CD4-positive, alpha-beta memory T cell (primary cell): Measurements from ENCODE around the gene CPLX3. TPM values are rescaled to one million over a fixed set of nuclear protein-coding genes. Genes with fewer than 3 reads are reported as not detected.

ENCODE experiments used
- CTCF ChIA-PET: fragments of 350-600 bp; sonication (Branson Sonifier 250); formaldehyde crosslinking; loops from one replicate; lab custom pipeline; 2021; ENCODE audit warnings: inconsistent platforms; ENCODE audit not compliant: partially characterized antibody; lab: Charles Lee
- POLR2A ChIA-PET: fragments of 350-600 bp; sonication (Branson Sonifier 250); formaldehyde crosslinking; loops from one replicate; lab custom pipeline; 2021; ENCODE audit not compliant: partially characterized antibody; lab: Charles Lee
- DNase-seq, 5 donors: peaks; one replicate each; pipeline versions ENCODE4 v3.0.0 to v3.0.0-alpha.2; 2020 to 2022; ENCODE audit warnings: mixed read lengths in 1 of 5
- H3K27ac ChIP-seq: one replicate; pipeline ENCODE4 v1.7.0; 2013; ENCODE audit warnings: low read depth, low read length
- H3K27me3 ChIP-seq: 2 replicates; pipeline ENCODE4 v1.7.0; 2013; ENCODE audit warnings: mild to moderate bottlenecking, low read length, moderate library complexity; ENCODE audit not compliant: insufficient read depth
- H3K36me3 ChIP-seq: 2 replicates; pipeline ENCODE4 v1.7.0; 2013; ENCODE audit warnings: mild to moderate bottlenecking, low read length, moderate library complexity; ENCODE audit not compliant: insufficient read depth
- H3K4me1 ChIP-seq: 2 replicates; pipeline ENCODE4 v1.7.0; 2013; ENCODE audit warnings: mild to moderate bottlenecking, low read length, moderate library complexity; ENCODE audit not compliant: insufficient read depth
- H3K4me3 ChIP-seq, 2 donors: one replicate each; pipeline ENCODE4 v1.7.0; 2013; ENCODE audit warnings: low read length in 2 of 2, mild to moderate bottlenecking in 1 of 2
- H3K9me3 ChIP-seq, 2 donors: one replicate each; pipeline ENCODE4 v1.7.0; 2013; ENCODE audit warnings: low read length in 2 of 2, control low read depth in 1 of 2; ENCODE audit not compliant: control insufficient read depth in 1 of 2
- H3K27ac Mint-ChIP-seq, 7 donors: one replicate each; pipeline ENCODE4 v1.8.0; 2020 to 2021; ENCODE audit warnings: mixed read lengths in 7 of 7, mild to moderate bottlenecking in 6 of 7, inconsistent platforms in 3 of 7, moderate library complexity in 3 of 7
- H3K27me3 Mint-ChIP-seq, 2 donors: one replicate each; pipeline ENCODE4 v1.8.0; 2020 to 2021; ENCODE audit warnings: mixed read lengths in 2 of 2
- H3K36me3 Mint-ChIP-seq, 2 donors: one replicate each; pipeline ENCODE4 v1.8.0; 2020 to 2021; ENCODE audit warnings: mixed read lengths in 2 of 2, inconsistent platforms in 1 of 2, mild to moderate bottlenecking in 1 of 2
- H3K4me1 Mint-ChIP-seq, 4 donors: one replicate each; pipeline ENCODE4 v1.8.0; 2020 to 2021; ENCODE audit warnings: mixed read lengths in 4 of 4, mild to moderate bottlenecking in 1 of 4
- H3K4me3 Mint-ChIP-seq, 8 donors: one replicate each; pipeline ENCODE4 v1.8.0; 2020 to 2021; ENCODE audit warnings: mixed read lengths in 8 of 8, mild to moderate bottlenecking in 7 of 8, moderate library complexity in 6 of 8, inconsistent platforms in 3 of 8
- H3K9me3 Mint-ChIP-seq, 8 donors: one replicate each; pipeline ENCODE4 v1.8.0; 2020 to 2021; ENCODE audit warnings: mixed read lengths in 8 of 8, mild to moderate bottlenecking in 5 of 8, inconsistent platforms in 3 of 8, moderate library complexity in 1 of 8
- intact Hi-C: fragments of 100-400 bp; cut with micrococcal nuclease; formaldehyde crosslinking; loops from one replicate; pipeline ENCODE4 v1.15.1; 2023
- polyA plus RNA-seq, 2 donors: library from polyadenylated mRNA; unstranded; fragments of 300-500 nt; fragmentation: Illumina TruSeq; gene quantifications; one replicate each; pipeline ENCODE4 v1.2.3, GENCODE V29; 2021
- total RNA-seq, 2 experiments: library from RNA; stranded (reverse); gene quantifications; one replicate each; pipeline ENCODE4 v1.2.3, GENCODE V29; 2021

The CPLX3 gene
- total and polyA plus RNA-seq, 4 experiments from 2014 or later = not detected

DNA sequence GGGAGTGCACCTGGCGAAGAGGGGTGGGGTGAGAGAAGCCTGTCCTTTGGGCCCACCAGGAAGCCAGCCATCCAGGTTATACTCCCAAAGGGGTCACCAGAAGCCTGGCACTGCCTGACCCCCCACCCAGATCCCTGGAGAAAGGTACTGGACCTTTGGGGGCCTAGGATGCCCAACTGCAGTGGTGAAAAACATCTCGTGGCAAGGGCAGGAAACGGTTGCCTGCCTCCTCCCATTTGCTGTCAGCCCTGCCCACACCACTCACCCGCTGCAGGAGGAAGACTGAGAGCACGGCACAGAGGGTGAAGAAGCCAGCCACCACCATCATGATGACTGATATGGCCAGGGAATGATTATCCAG lies 18.8 kb downstream of the CPLX3 start:
- H3K4me3 Mint-ChIP-seq = peak overlapping the region; percentile 67 to 92 (median 76)
- H3K4me1 Mint-ChIP-seq = peaks cover 37 to 57% (median 46%) of the 10 kb centered on the region in 4 donors
- H3K36me3 Mint-ChIP-seq = peaks cover 23 to 47% of the 10 kb centered on the region in 2 donors
- peak overlapping the region; percentile 72 to 95 (median 91) for H3K27ac Mint-ChIP-seq
- H3K27me3 ChIP-seq = no peaks in the 10 kb centered on the region
- POLR2A ChIA-PET = interaction anchor here (0.6 to 7.9 kb wide), 14 partner anchors 9 to 230 kb away, joined by 3 to 106 read pairs (median 13); partner anchors contain the start of genes CLK3, COX5A, CSK and FAM219B
- peak overlapping the region in 1 of 2 donors; percentile 49 for H3K4me3 ChIP-seq
- H3K27me3 Mint-ChIP-seq = no peaks in the 10 kb centered on the region
- intact Hi-C loops = loop anchor here (1.0 kb wide), 3 partner anchors 28 to 61 kb away; partner anchors contain the start of genes FAM219B and SCAMP2
- H3K36me3 ChIP-seq = peaks cover 26% of the 10 kb centered on the region
- CTCF ChIA-PET = interaction anchor here (0.6 to 7.3 kb wide), 20 partner anchors 9 to 303 kb away, joined by 3 to 136 read pairs (median 4); partner anchors contain the start of genes COX5A and FAM219B
- no peaks in the 10 kb centered on the region for H3K9me3 Mint-ChIP-seq
- H3K4me1 ChIP-seq = peaks cover 52% of the 10 kb centered on the region
- H3K27ac ChIP-seq = peak overlapping the region; percentile 77
- peak; percentile 51 to 68 (median 56) for DNase-seq
- no peaks in the 10 kb centered on the region for H3K9me3 ChIP-seq

DNA sequence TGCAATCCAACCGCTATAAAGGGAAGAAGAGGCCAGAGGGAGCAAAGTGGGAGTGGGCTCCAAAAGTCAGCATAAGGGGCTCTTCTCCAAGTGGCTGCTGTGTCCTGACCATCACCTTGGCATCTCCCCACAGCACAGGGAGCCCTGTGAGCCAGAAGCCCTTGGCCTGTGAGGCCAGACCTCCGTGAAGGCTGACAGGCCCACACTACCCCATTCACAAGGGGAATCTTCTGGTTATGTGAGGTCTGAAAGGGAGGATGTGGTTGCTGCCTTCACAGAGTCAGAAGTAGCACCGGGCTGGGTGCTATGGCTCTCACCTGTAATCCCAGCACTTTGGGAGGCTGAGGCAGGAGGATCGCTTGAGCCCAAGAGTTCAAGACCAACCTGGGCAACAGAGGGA lies 19.2 kb downstream of the CPLX3 start:
- Mint-ChIP-seq H3K36me3 (peaks cover 23 to 49% of the 10 kb centered on the region in 2 donors), H3K4me1 (peaks cover 37 to 57% (median 46%) of the 10 kb centered on the region in 4 donors), H3K4me3 (peak overlapping the region; percentile 26 to 92 (median 76)), H3K27me3 (no peaks in the 10 kb centered on the region), H3K27ac (peak overlapping the region; percentile 72 to 95 (median 91)), H3K9me3 (no peaks in the 10 kb centered on the region)
- no peaks in the 10 kb centered on the region for H3K9me3 ChIP-seq
- peaks cover 52% of the 10 kb centered on the region for H3K4me1 ChIP-seq
- CTCF ChIA-PET = interaction anchor here (0.9 to 7.3 kb wide), 9 partner anchors 13 to 109 kb away, joined by 3 to 136 read pairs (median 10); partner anchors contain the start of gene FAM219B
- peak overlapping the region; percentile 77 for H3K27ac ChIP-seq
- DNase-seq = peak in 2 of 5 donors; percentile 28 to 30
- intact Hi-C loops = loop anchor here (1.0 kb wide), 3 partner anchors 28 to 61 kb away; partner anchors contain the start of genes FAM219B and SCAMP2
- H3K36me3 ChIP-seq = peaks cover 30% of the 10 kb centered on the region
- peak overlapping the region in 1 of 2 donors; percentile 49 for H3K4me3 ChIP-seq
- POLR2A ChIA-PET = interaction anchor here (0.6 to 7.9 kb wide), 11 partner anchors 8 to 63 kb away, joined by 3 to 106 read pairs (median 16); partner anchors contain the start of genes CSK, FAM219B and SCAMP2
- no peaks in the 10 kb centered on the region for H3K27me3 ChIP-seq

- Mint-ChIP-seq H3K9me3 (no peaks in the 10 kb centered on the region), H3K4me1 (peaks cover 23 to 40% (median 31%) of the 10 kb centered on the region in 4 donors), H3K4me3 (no peak overlapping the region), H3K36me3 (peaks cover 32 to 59% of the 10 kb centered on the region in 2 donors), H3K27me3 (no peaks in the 10 kb centered on the region), H3K27ac (peak overlapping the region in 6 of 7 donors; percentile 35 to 68 (median 46))
- Histone ChIP-seq H3K4me1 (peaks cover 34% of the 10 kb centered on the region), H3K9me3 (no peaks in the 10 kb centered on the region), H3K27ac (no peak overlapping the region), H3K36me3 (peaks cover 48% of the 10 kb centered on the region), H3K27me3 (no peaks in the 10 kb centered on the region), H3K4me3 (no peak overlapping the region)
- intact Hi-C loops = no loop called here
- ChIA-PET CTCF (interaction anchor here (1.3 to 1.7 kb wide), 3 partner anchors 22 to 76 kb away, joined by 4 to 9 read pairs (median 5); no protein-coding TSS in a partner anchor), POLR2A (interaction anchor here (0.5 to 7.9 kb wide), 7 partner anchors 9 to 59 kb away, joined by 3 to 106 read pairs (median 6); partner anchors contain the start of genes FAM219B and SCAMP2)
- DNase-seq = no peak
Measured at GRCh38 chr15:74847432-74847831, 21.0 kb downstream of the CPLX3 start.

DNA sequence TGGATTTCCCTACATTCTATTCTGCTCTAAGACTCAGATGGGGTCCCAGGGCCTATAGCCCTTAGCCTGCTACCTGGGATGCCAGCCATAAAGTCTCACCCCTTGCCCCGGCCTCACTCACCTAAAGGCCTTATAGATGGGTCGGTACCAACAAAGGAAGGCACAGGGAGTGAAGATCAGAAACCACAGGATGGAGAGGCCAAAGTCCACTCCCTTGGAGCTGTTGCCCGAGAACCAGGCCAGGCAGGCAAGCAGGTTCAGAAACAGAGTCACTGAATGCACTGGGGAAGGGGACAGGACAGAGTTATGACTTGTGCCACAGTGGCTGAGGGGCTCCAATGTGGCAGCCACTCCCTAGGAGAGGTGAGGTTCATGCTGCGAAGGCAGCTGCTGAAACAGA lies 24.0 kb downstream of the CPLX3 start:
- DNase-seq = no peak
- H3K4me1 ChIP-seq = peaks cover 10% of the 10 kb centered on the region
- H3K36me3 ChIP-seq = peaks cover 68% of the 10 kb centered on the region
- Mint-ChIP-seq H3K4me3 (no peak overlapping the region), H3K4me1 (peaks cover 8 to 17% (median 13%) of the 10 kb centered on the region in 4 donors), H3K36me3 (peaks cover 33 to 62% of the 10 kb centered on the region in 2 donors), H3K27me3 (no peaks in the 10 kb centered on the region), H3K9me3 (no peaks in the 10 kb centered on the region), H3K27ac (peak overlapping the region in 3 of 7 donors; percentile 6 to 35 (median 24))
- intact Hi-C loops = no loop called here
- POLR2A ChIA-PET = no interaction called here
- no peak overlapping the region for H3K27ac ChIP-seq
- no peaks in the 10 kb centered on the region for H3K27me3 ChIP-seq
- no peak overlapping the region for H3K4me3 ChIP-seq
- CTCF ChIA-PET = interaction anchor here (1.2 to 2.9 kb wide), 2 partner anchors 51 to 214 kb away, joined by 3 to 10 read pairs; no protein-coding TSS in a partner anchor
- no peaks in the 10 kb centered on the region for H3K9me3 ChIP-seq

DNA sequence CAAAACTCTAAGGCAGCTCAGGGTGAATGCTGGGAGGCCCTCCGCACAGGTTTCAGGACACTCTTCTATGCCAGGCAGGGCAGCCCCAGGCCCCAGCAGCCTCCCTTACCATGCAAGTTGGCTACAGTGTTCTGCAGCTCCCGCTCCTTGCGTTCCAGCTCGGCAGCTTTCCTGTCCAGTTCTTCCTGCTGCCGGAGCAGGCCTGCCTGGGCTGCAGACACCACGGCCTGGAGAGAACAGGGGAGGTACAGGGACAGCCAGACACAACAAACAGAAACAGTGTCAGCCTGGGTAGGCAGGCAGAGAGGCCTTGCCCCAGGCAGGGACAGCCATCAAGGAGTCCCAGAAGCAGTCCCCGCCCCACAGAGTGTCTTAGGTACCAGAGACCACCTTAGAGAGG lies 25.5 kb downstream of the CPLX3 start:
- ChIA-PET CTCF (interaction anchor here (0.9 to 2.9 kb wide), 2 partner anchors 50 to 217 kb away, joined by 3 to 10 read pairs; no protein-coding TSS in a partner anchor), POLR2A (interaction anchor here (0.8 to 1.9 kb wide), 2 partner anchors 12 to 50 kb away, joined by 3 to 4 read pairs; no protein-coding TSS in a partner anchor)
- Histone ChIP-seq H3K4me1 (peaks cover 5% of the 10 kb centered on the region), H3K4me3 (no peak overlapping the region), H3K36me3 (peaks cover 68% of the 10 kb centered on the region), H3K27ac (no peak overlapping the region), H3K9me3 (no peaks in the 10 kb centered on the region), H3K27me3 (no peaks in the 10 kb centered on the region)
- Mint-ChIP-seq H3K9me3 (no peaks in the 10 kb centered on the region), H3K27me3 (no peaks in the 10 kb centered on the region), H3K27ac (peak overlapping the region in 2 of 7 donors; percentile 24 to 57), H3K4me3 (no peak overlapping the region), H3K4me1 (peaks cover 4 to 14% (median 11%) of the 10 kb centered on the region in 4 donors), H3K36me3 (peaks cover 30 to 64% of the 10 kb centered on the region in 2 donors)
- no peak for DNase-seq
- intact Hi-C loops = no loop called here

- no peak for DNase-seq
- Histone ChIP-seq H3K4me3 (no peak overlapping the region), H3K27ac (no peak overlapping the region), H3K9me3 (no peaks in the 10 kb centered on the region), H3K4me1 (peaks cover 31% of the 10 kb centered on the region), H3K27me3 (no peaks in the 10 kb centered on the region), H3K36me3 (peaks cover 48% of the 10 kb centered on the region)
- ChIA-PET CTCF (interaction anchor here (1.5 to 2.7 kb wide), 3 partner anchors 10 to 47 kb away, joined by 3 to 11 read pairs (median 6); no protein-coding TSS in a partner anchor), POLR2A (interaction anchor here (1.0 to 1.4 kb wide), 2 partner anchors 9 kb away, joined by 3 read pairs; no protein-coding TSS in a partner anchor)
- Mint-ChIP-seq H3K27ac (peak overlapping the region in 1 of 7 donors; percentile 22), H3K27me3 (no peaks in the 10 kb centered on the region), H3K9me3 (no peaks in the 10 kb centered on the region), H3K4me3 (no peak overlapping the region), H3K4me1 (peaks cover 16 to 39% (median 28%) of the 10 kb centered on the region in 4 donors), H3K36me3 (peaks cover 16 to 58% of the 10 kb centered on the region in 2 donors)
- intact Hi-C loops = no loop called here
Measured at GRCh38 chr15:74854453-74855022, 28.1 kb downstream of the CPLX3 start.
